Panc1 (cell line): ENCODE measurements around the gene HTT. TPM values are rescaled to one million over a fixed set of nuclear protein-coding genes. Genes with fewer than 3 reads are reported as not detected.

ENCODE experiments used
- ATAC-seq: fragments of 200-7000 bp; cut with Tn5 transposase; 2 replicates; pipeline ENCODE4 v1.9.1; 2020; ENCODE audit warnings: mild to moderate bottlenecking, moderate library complexity
- BruUV-seq: library from RNA; stranded (reverse); fragments of 400-500 nt; replicated peaks from 2 replicates; lab custom pipeline; 2021; lab: Mats Ljungman, UMichigan
- CTCF ChIA-PET: fragments of 300-600 bp; sonication (Branson Sonifier 250); formaldehyde crosslinking; loops from one replicate; lab custom pipeline; 2022; ENCODE audit warnings: antibody characterized with exemption; lab: Charles Lee
- POLR2A ChIA-PET: fragments of 300-600 bp; sonication (Branson Sonifier 250); formaldehyde crosslinking; loops from one replicate; lab custom pipeline; 2022; ENCODE audit warnings: antibody characterized with exemption; lab: Charles Lee
- DNase-seq: peaks from one replicate; pipeline ENCODE4 v3.0.0-alpha.2; 2010; ENCODE audit warnings: low read depth, low spot score
- H3K27ac ChIP-seq: 2 replicates; pipeline ENCODE4 v1.5.1; 2011; ENCODE audit warnings: mild to moderate bottlenecking, low read length, inconsistent platforms
- H3K27me3 ChIP-seq: fragments of 200-500 bp; sonication (Bioruptor generic); 2 replicates; pipeline ENCODE4 v1.6.0; 2014; ENCODE audit warnings: low read length, inconsistent platforms; ENCODE audit not compliant: control insufficient read depth, insufficient read depth
- H3K36me3 ChIP-seq: fragments of 200-500 bp; sonication (Bioruptor generic); 2 replicates; pipeline ENCODE4 v1.5.1; 2014; ENCODE audit warnings: inconsistent platforms, mild to moderate bottlenecking, low read length, moderate library complexity; ENCODE audit not compliant: control insufficient read depth, insufficient read depth
- H3K4me1 ChIP-seq: 2 replicates; pipeline ENCODE4 v1.5.1; 2011; ENCODE audit warnings: inconsistent platforms, mild to moderate bottlenecking, low read length, moderate library complexity; ENCODE audit not compliant: control insufficient read depth, insufficient read depth
- H3K4me3 ChIP-seq, 2 experiments: 2 replicates each; pipeline ENCODE4 v1.5.1; 2011 to 2012; ENCODE audit warnings: low read depth in 2 of 2, low read length in 2 of 2, mild to moderate bottlenecking in 2 of 2, inconsistent platforms in 1 of 2, moderate library complexity in 1 of 2
- H3K9me3 ChIP-seq: fragments of 200-500 bp; sonication (Bioruptor generic); 2 replicates; pipeline ENCODE4 v1.5.1; 2014; ENCODE audit warnings: low read depth, mild to moderate bottlenecking, inconsistent platforms, low read length, moderate library complexity; ENCODE audit not compliant: control insufficient read depth, insufficient read depth
- POLR2AphosphoS5 ChIP-seq: IDR thresholded peaks from 2 replicates; pipeline ENCODE4 v1.6.1; 2012; ENCODE audit warnings: mild to moderate bottlenecking, low read depth, low read length, moderate library complexity
- SIN3A ChIP-seq: IDR thresholded peaks from 2 replicates; pipeline ENCODE4 v1.6.1; 2012; ENCODE audit warnings: low read depth, mild to moderate bottlenecking, low read length, moderate library complexity, borderline replicate concordance; ENCODE audit not compliant: insufficient read depth
- TCF7L2 ChIP-seq: IDR thresholded peaks from 2 replicates; pipeline ENCODE4 v1.6.1; 2011; ENCODE audit warnings: mild to moderate bottlenecking, low read depth, low read length, inconsistent platforms
- in situ Hi-C: cut with HindIII; loops from 2 replicates; pipeline ENCODE4 v1.10.0; 2016; ENCODE audit warnings: low sequenced_read_pairs, low pct_unique_long_range_greater_than_20kb
- intact Hi-C: fragments of 100-400 bp; cut with micrococcal nuclease; formaldehyde crosslinking; loops from one replicate; pipeline ENCODE4 v1.10.0; 2022; ENCODE audit not compliant: unreplicated experiment
- total RNA-seq: library from RNA; stranded (reverse); gene quantifications from one replicate; pipeline ENCODE4 v1.2.1, GENCODE V29; 2021; ENCODE audit not compliant: unreplicated experiment
- TF ChIP-seq, protein P1 (sequence below), 2 experiments: IDR thresholded peaks; 2 replicates each; pipeline ENCODE4 v1.6.1; 2011 to 2012; ENCODE audit warnings: low read depth in 2 of 2, control low read depth in 1 of 2, low read length in 1 of 2, mild to moderate bottlenecking in 1 of 2, moderate library complexity in 1 of 2; ENCODE audit not compliant: insufficient read depth in 1 of 2
- TF ChIP-seq, protein P2 (sequence below): fragments of 450-650 bp; IDR thresholded peaks from 2 replicates; pipeline ENCODE4 v1.5.1; 2017; ENCODE audit warnings: mild to moderate bottlenecking

The HTT gene
- total RNA-seq, 1 experiment from 2014 or later = 24.7 TPM

DNA sequence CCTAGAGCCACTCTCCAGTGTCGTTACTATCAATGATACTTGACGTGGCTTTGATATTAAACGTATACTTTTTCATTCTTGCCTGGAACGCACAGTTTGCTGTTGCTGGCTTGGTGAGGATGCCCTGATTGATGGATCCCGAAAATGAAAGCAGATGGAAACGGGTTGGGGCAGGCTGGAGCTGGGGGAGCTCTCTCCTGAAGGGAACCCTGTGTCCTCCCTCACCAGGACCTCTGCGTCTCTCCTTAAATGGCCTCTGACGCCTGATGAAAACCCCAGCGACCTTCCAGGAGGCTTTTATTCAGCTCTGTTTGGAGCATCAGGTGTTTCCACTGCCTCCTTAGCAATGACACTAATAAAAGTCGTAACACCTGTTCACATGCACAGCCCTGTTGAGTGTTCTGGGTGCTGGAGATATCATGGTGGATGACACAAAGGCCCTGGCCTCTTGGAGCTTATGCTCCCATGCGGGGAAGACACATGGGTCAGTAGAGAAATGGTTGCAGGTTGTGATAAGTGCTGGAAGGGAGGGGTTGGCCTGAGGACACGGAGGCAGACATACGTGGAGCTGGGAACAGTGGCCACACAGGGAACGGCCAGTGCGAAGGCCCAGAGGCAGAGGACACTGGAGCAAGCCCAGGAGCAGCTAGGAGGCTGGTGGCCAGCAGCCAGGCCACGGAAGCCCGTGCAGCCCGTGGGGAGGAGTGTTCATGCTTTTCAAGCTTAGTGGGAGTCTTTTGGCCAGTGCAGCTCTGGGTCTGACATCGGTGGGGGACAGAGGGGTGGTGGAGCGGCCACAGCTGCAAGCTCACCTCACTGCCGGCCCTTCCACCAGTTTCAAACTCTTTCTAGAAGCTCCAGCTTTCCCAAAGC is 182.0 kb downstream of the HTT start:
- H3K27ac ChIP-seq = no peak overlapping the region
- H3K27me3 ChIP-seq = no peaks in the 10 kb centered on the region
- ChIA-PET POLR2A (no interaction called here), CTCF (interaction anchor here (0.6 kb wide), 1 partner anchor 589 kb away, joined by 3 read pairs; no protein-coding TSS in a partner anchor)
- no peaks in the 10 kb centered on the region for H3K9me3 ChIP-seq
- intact Hi-C loops (no loop called here), in situ Hi-C loops (no loop called here)
- TF ChIP-seq, protein P1, sequence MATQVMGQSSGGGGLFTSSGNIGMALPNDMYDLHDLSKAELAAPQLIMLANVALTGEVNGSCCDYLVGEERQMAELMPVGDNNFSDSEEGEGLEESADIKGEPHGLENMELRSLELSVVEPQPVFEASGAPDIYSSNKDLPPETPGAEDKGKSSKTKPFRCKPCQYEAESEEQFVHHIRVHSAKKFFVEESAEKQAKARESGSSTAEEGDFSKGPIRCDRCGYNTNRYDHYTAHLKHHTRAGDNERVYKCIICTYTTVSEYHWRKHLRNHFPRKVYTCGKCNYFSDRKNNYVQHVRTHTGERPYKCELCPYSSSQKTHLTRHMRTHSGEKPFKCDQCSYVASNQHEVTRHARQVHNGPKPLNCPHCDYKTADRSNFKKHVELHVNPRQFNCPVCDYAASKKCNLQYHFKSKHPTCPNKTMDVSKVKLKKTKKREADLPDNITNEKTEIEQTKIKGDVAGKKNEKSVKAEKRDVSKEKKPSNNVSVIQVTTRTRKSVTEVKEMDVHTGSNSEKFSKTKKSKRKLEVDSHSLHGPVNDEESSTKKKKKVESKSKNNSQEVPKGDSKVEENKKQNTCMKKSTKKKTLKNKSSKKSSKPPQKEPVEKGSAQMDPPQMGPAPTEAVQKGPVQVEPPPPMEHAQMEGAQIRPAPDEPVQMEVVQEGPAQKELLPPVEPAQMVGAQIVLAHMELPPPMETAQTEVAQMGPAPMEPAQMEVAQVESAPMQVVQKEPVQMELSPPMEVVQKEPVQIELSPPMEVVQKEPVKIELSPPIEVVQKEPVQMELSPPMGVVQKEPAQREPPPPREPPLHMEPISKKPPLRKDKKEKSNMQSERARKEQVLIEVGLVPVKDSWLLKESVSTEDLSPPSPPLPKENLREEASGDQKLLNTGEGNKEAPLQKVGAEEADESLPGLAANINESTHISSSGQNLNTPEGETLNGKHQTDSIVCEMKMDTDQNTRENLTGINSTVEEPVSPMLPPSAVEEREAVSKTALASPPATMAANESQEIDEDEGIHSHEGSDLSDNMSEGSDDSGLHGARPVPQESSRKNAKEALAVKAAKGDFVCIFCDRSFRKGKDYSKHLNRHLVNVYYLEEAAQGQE (IDR thresholded peaks at IDR 0.05; ENCODE audit: insufficient read depth in 1 of 2, low read depth in 2 of 2, low read length in 1 of 2) = no peak
- TF ChIP-seq TCF7L2 (no peak), POLR2AphosphoS5 (no peak), SIN3A (no peak)
- TF ChIP-seq, protein P2, sequence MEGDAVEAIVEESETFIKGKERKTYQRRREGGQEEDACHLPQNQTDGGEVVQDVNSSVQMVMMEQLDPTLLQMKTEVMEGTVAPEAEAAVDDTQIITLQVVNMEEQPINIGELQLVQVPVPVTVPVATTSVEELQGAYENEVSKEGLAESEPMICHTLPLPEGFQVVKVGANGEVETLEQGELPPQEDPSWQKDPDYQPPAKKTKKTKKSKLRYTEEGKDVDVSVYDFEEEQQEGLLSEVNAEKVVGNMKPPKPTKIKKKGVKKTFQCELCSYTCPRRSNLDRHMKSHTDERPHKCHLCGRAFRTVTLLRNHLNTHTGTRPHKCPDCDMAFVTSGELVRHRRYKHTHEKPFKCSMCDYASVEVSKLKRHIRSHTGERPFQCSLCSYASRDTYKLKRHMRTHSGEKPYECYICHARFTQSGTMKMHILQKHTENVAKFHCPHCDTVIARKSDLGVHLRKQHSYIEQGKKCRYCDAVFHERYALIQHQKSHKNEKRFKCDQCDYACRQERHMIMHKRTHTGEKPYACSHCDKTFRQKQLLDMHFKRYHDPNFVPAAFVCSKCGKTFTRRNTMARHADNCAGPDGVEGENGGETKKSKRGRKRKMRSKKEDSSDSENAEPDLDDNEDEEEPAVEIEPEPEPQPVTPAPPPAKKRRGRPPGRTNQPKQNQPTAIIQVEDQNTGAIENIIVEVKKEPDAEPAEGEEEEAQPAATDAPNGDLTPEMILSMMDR = no peak
- no peaks in the 10 kb centered on the region for H3K4me1 ChIP-seq
- H3K4me3 ChIP-seq = no peak overlapping the region
- no TSS peak for BruUV-seq
- no peaks in the 10 kb centered on the region for H3K36me3 ChIP-seq
- no peak for DNase-seq
- ATAC-seq = no peak

DNA sequence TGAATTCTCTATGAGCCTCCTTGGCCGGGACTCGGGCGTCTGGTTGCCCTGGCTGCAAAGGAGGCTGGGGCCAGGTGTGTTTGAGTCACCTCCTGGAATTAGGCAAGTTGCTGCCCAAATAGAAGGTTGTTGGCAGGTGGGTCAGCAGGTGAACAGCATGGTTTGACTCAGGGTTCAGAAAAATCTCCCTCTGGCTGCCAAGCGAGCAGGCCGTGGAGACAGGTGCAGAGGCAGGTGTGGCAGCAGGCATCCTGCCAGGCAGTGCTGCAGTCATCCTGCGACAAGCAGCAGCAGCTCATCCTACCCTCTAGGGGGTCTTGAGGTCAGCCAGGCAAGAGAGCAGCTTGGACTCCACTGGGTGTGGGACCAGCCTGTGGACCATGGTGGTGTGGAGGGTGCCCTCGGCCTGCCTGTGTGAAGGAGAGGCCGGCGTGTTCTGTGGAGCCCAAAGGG is 182.6 kb downstream of the HTT start:
- BruUV-seq = no TSS peak
- Histone ChIP-seq H3K36me3 (no peaks in the 10 kb centered on the region), H3K9me3 (no peaks in the 10 kb centered on the region), H3K27me3 (no peaks in the 10 kb centered on the region), H3K4me3 (no peak overlapping the region), H3K27ac (no peak overlapping the region), H3K4me1 (no peaks in the 10 kb centered on the region)
- intact Hi-C loops (no loop called here), in situ Hi-C loops (no loop called here)
- CTCF ChIA-PET = no interaction called here
- POLR2A ChIA-PET = no interaction called here
- DNase-seq = no peak
- TF ChIP-seq TCF7L2 = no peak
- TF ChIP-seq, protein P1 (IDR thresholded peaks at IDR 0.05; ENCODE audit: insufficient read depth in 1 of 2, low read depth in 2 of 2, low read length in 1 of 2) = no peak
- TF ChIP-seq, protein P2 = no peak
- no peak for TF ChIP-seq POLR2AphosphoS5
- no peak for TF ChIP-seq SIN3A
- ATAC-seq = no peak
